ENCODE data around the gene PTPRM.

Gene PTPRM

DNA sequence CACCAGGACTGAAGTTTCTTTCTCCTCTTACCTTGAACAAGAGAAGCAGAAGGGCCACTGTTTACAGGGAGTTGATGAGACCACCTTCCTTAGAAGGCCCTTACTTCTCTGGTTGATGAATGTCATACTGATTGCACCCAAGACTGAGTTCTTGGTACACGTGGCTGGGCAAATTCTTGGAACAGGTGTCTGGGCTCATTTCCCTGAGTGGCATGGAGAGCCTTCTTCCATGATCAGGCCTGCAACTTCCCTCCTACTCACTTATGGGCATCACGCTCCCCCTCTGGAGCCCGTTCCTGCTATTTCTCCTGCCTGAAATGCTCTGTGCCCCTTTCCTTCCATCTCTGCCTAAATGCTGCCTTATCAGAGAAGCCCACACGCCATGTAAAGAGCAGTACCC is 110.3 kb downstream of the PTPRM start:
- DNase-seq, result no peak

DNA sequence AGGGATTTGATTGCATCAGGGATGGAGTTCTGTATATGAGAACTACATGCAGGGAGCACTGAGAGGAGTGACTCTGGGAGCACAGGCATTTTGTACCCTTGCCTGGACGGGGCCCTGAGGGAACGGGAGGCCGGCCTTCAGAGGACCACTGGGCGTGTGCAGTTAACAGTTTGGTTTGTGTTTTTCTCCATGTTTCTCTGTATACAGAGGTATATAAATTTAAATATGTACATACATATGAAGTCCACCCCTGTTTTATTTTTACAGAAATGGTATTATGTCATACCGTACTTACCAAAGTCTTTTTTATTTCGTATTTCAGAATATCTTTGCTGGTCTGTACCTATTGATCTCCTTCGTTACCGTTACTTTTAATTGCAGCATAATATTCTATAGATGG is 111.3 kb downstream of the PTPRM start:
- no peak for DNase-seq

DNA sequence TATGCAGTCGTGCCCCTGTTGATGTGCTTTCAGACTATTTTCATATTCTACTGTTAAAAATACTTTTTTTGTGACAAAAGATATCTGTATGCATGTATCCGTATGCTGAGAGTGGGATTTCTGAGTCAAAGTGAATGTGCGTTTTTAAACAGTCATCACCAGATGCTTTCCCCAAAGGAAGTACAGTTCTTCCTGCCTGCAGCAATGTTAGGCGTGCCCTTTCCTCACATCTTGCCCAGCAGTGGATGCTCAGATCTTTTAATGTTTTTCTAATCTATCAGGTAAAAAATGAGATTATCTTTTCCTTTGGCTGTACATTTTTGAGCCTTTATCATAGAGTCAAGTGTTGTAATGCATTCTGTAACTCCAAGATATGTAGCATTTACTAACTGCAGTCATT is 111.7 kb downstream of the PTPRM start:
- no peak for DNase-seq

DNA sequence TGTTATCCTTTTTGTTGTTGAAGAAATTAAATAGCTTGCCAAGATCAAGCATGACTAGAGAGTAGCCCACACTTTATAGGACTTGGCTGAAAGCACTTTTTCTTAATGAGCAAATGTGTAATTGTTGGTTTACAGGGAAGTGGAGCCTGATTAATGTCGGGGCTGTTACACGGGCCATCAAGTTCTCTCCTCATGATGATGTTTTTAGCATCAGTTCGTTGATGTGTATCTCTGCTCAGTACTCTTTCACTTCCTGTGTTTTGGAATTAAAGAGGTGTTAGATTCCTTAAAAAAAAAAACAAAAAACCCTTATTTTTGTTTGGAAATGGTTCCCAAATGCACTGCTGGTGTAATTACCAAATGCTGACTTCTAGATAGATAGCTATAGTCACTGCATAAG is 114.2 kb downstream of the PTPRM start:
- DNase-seq, result no peak

DNA sequence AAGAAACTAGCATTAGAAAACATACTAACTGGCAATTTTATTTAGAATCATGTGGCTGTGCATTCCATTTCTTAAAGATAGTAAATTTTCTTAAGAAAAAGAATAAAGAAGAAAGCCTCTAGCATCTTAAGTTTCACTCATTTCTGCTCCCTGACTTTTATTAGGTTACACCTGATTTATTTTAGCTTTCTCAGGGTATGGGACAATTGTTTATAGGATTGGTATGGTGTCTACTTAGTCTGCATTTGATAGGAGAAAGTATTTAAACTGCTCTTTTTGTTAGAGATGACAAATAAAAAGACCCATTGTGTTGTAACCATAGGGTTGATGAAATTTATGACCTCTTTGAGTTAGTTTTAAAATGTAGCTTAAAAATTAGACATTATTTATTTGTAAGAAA is 115.2 kb downstream of the PTPRM start:
- DNase-seq, result no peak

DNA sequence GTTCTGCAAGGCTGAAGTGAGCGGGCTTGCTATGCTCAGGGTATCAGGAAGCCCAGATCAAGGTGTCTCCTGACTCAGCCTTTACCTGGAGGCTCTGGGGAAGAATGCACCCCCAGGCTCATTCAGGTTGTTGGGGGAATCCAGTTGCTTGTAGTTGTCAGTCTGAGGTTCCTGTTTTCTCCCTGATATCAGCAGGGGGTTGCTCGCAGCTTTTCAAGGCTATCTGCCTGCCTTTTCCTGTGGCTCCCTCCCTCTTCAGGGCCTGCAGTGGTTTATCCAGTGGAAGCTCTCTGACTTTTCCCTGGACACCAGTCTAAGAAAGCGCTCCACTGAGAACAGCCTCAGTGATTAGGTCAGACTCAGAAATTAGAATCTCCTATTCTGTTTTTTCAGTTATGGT is 116.6 kb downstream of the PTPRM start:
- no peak for DNase-seq

DNA sequence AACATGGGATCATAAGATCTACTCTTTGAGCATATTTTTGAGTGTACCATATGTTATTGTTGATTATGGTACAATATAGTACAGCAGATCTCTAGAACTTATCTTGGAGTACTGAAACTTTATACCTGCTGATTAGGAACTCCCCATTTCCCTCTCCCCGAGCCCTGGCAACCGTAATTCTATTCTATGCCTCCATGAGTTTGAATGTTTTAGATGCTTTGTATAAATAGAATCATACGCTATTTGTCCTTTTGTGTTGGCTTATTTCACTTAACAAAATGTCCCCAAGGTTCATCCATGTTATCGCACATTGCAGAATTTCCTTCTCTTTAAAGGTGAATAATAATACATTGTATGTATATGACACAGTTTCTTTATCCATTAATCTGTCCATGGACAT is 117.2 kb downstream of the PTPRM start:
- no peak for DNase-seq

DNA sequence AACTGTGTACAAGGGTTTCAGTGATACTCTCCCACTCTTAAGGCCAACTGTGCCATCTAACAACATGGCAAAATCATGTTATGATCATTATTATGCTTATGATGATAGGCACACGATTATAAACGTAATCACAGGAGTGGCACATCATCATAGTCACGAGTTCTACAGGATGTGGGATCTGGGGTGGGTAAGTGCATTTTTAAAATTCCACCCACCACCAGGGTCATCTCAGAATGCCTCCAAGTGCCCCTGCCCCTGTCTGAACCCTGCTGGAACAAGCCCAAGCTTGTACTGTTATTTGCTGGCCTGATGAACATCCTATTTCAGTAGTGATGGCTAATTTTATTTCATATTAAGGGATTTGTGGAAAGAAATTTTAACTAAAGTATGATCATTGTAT is 117.8 kb downstream of the PTPRM start:
- DNase-seq, result no peak

DNA sequence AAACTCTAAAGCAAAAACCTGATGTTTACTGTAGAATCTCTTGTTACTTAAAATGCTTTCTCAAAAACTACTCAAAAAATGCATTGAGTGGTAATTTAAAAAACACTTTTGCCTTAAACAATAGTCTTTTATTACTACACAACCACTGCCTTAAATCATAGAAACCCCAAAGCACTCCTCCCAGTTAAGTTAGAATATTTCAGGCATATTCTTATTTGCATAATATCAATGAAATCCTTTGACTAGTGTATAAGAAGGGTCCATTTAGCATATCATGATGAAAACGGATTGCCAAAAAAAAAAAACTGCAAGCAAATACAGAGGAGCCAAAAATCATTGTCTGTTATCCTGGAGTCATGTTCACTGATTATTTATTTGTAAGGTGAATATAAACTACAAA is 119.2 kb downstream of the PTPRM start:
- DNase-seq, result no peak

DNA sequence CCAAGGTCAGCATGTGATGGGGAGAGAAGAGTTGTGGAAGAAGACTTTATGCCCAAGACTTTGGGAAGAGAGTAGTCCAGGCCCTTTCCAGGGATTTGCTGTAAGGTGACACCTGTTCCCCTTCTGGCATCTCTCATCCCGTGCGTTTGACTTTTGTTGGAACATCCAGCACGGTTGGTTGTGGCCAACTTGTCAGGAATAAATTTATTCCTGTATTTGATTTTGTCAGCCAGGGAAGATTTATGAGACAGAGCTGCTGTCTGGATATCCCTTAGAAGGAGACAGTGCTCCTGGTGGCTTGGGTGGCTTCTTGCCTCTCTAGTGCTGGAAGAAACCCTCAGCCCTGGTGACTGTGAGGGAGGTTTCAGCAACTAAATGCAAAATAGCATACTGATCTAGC is 121.5 kb downstream of the PTPRM start:
- no peak for DNase-seq

DNA sequence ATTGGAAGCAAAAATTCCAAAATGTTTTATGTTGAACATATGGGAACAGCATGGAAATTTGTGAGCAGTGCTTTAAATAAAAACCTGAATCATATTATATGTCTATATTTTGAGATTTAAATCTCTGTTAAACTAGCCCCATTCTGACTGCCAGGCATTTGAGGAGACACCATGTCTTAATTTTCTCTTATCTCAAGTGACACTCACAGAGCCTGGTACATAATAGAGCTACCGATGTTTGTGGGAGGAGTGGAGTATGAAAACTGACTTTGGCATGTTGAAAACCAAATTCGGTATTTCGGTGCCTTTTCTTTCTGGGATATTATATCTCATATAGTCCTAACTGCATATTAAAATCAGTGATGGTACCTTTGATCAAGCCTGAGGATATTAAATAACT is 124.1 kb downstream of the PTPRM start:
- DNase-seq, result no peak

DNA sequence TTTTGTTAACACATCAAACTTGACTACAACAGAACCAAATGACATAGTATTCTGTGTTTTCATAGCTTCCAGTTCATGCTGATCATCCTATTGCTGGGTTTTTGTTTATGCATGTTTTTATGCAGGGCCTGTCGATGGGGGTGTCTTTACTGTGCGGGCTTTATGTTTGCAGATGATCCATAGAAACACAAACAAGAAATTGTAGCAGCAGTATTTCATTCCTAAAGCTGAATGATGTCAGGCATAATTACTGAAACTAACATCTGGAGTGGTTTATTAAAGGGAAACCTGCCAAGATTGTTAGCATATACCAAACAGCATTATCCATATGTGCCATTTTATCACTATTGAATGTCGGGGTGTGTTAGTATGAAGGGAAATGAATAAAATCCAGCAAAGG is 129.7 kb downstream of the PTPRM start:
- DNase-seq, result no peak

DNA sequence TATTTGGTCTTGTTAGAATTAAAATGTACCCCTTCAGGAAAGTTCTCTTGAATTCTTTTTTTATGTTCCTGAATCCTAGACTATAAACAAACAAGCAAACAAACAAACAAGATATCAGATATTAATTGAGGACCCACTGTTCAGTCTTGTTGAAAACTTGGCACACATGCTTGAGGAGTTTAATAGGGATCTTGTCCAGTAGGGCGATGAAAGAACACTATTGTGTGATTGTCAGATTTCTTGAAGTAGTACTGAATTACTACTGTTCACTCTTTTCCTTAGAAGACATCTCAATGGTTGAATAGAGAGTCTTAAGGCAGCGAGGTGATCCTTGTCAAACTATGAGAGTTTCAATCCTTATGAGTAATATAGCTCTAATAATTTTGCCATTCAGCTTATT is 130.2 kb downstream of the PTPRM start:
- DNase-seq, result no peak

DNA sequence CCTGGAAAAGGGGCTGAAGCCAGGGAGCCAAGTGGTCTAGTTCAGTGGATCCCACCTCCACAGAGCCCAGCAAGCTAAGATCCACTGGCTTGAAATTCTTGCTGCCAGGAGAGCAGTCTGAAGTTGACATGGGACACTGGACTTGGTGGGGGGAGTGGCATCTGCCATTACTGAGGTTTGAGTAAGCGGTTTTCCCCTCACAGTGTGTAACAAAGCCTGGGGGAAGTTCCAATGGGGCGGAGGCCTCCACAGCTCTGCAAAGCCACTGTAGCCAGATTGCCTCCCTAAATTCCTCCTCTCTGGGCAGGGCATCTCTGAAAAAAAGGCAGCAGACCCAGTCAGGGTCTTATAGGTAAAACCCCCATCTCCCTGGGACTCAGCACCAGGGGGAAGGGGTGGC is 144.4 kb downstream of the PTPRM start:
- no peak for DNase-seq

DNA sequence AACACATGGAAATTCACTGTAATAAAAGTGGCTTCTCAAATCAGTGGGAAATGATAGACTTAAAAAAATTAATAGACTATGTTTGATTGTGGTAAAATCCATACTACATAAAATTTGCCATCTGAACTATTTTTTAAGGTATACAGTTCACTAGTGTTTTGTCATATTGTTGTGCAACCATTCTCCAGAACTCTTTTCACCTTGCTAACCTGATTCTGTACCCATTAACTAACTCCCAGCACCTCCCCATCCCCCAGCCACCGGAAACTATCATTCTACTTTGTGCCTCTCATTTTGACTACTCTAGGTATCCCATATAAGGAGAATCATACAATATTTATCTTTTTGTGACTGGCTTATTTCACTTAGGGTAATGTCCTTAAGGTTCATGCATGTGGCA is 153.3 kb downstream of the PTPRM start:
- DNase-seq, result no peak

DNA sequence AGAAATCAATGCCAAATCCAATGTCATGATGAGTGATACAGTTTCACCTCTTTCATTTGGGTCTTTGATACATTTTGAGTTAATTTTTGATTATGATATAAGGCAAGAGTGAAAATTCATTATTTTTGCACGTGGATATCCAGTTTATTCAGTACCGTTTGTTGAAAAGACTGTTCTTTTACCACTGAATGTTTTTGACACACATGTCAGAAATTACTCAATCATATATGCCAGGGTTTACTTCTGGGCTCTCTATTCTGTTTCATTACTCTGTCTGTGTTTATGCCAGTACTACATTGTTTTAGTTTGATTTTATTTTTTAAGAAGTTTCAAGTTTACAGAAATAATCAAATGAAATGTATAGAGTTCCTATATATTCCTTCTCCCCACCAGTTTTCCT is 154.4 kb downstream of the PTPRM start:
- no peak for DNase-seq

DNA sequence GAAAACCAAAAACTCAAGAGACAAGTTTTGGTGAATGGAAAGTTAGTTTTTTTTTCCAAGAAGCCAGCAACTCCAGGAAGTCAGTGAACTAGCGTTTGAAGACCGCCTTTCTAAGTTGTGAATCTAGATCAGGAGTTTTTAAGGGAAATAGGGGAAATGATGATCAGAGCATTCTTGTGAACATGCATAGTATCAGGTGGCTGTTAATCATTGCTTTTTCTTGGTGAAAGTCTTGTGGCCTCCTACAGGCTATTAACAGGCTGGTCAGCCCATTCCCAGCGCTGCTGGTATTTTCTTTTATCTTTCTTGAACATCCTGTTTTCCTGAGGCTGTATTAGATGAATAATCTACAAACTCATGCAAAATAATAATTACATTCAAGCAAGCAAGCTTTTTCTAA is 155.8 kb downstream of the PTPRM start:
- DNase-seq, result no peak

DNA sequence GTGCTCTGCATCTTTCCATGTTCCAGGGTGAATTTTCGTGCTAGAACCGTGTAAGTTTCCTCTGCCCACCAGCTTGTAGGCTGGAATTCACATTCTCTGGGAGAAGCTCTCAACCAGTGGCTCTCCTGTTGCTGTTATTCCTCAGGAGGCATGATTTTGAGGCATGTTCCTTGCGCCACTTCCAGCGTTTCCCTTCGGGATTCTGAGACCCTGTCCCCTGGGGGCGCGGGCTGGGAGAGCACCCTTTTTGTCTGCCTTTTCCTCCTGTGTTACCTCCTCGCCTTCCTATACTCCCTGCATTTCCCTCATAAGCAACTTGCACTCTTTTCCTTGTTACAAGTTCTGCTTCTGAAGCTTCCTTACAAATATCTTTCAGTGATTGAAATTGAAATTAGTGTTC is 156.4 kb downstream of the PTPRM start:
- no peak for DNase-seq

DNA sequence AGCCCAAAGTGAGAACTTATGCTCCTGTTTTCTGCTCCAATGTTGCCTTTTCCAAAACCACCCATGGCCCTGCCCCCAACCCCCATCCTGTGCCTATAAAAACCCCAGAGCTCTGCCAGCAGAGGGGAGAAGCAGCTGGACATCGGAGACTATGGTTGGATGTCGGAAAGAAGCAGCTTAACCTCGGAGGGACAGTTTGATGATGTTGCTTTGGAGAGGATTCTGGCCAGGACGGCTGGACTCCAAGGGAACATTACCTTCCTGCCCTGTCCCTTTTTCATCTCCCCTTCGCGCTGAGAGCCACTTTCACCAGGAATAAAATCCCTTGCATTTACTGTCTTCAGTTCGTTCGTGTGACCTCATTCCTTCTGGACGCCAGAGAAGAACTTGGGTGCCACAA is 158.4 kb downstream of the PTPRM start:
- no peak for DNase-seq

DNA sequence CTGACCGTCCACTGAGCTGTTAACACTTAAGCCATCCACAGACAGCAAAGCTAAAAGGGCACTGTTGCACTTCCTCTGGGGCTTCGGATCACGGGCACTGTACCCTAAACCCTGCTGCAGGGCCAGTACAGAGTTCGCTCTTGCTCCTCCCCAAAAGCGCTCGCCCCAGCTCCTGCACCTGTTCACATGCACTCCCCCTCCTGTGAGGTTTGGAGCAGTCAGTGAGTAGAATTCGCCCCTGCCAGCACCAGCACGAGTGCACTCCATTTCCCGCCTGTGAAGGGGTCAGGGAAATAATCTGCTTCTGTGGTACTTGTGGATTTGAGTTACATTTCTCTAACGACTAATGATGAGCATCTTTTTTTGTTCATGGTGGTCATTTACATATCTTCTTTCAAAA is 158.8 kb downstream of the PTPRM start:
- DNase-seq, result no peak

DNA sequence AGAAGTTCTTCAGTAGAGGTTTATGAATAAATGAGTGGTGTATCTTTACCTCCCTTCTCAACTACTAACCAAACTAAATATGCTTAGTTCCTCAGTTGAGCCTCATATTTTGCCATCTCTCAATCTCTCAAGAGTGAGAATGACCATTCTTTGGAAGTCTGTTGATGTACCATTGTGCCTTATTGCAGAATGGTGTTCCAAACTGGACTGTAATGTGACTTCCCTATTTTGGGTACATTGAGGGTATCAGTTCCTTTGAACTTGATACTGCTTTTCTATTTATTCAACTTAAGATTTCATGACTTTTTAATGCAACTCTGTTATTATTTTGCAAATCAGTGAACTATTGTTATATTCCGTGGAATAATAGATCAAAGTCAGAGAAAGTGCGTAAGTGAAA is 159.4 kb downstream of the PTPRM start:
- no peak for DNase-seq

DNA sequence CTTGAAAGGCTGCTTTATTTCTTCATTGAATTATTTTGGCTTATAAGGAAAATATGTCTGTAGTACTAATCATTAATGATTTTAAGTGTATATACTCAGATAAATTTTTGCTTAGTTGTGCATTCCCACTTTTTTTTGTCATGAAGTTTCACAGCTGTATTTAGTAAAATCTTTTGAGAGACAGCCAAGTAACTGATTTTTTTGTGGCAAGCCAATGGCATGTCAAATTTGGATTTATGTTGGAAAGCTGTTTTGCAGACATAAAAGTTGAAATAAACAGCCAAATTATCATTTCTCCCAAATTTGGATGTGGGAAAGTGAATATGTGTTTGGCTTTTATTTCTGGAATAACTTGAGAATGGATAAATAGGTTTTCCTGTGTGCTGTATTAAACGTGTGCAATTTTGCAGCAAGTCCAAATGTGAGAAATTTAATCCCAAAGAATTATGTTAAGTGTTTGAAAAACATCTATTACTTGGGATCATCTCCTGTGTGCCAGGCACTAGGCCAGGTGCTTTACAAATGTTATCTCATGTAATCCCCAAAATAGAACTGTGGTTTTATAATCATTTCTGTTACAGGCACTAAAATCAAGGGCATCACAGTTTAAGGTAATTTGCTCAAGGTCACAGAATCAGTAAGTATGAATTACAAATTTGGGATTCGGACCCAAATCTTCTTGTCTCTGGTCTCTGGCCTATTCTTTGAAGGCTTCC is 160.4 kb downstream of the PTPRM start:
- no peak for DNase-seq

DNA sequence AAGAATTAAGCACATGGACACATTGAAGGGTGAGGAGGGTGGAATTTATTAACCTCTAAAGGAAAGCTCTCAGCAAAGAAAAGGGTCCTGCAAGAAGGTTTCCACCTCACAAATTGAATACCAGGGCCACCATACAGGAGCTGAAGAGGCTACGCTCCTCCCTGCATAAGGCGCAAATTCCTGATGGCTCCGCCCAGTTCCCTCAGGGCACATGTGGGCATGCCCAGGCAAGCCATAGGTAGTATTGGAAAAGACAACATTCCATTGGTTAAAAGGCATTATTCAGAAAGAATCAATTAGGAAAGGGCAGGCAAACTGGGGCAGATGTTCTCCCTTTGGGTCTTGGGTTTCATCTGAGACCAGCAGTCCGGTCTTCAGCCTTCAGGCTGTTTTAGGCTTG is 161.2 kb downstream of the PTPRM start:
- no peak for DNase-seq

DNA sequence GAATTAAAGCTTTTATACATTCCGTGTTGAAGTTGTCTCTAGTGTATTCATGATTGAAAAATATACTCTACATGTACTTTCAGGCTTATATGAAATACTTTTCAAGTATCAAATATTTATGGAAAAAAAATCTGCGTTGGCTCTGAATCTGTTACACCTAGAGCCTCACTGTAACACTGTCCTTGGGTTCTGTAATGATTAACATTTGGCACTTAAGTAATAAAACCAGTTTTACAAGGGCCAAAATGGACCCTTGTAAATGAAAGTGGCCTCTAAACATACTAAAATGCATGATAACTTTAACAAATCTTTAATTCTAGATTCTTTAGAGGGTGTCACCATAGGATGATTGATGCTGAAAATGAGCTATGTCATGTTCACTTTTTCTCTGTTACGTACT is 162.8 kb downstream of the PTPRM start:
- no peak for DNase-seq

DNA sequence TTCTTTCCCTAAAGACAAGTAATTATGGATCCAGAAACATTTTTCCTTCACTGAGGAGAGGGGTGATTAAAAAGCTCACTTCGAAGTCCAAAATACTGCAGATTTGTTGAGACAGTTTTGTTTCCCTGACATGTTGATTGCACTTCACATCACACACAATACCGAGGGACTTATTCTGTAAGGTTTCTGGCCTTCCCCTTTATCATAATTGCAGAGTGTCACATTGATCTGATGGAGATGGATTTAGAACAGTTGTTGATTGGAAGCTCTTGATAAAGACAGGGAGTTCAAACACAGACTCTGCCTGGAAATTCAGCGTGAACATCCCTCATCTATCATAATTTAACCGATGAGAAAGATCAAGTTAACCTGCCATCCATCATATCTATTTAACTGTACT is 163.6 kb downstream of the PTPRM start:
- DNase-seq, result no peak

DNA sequence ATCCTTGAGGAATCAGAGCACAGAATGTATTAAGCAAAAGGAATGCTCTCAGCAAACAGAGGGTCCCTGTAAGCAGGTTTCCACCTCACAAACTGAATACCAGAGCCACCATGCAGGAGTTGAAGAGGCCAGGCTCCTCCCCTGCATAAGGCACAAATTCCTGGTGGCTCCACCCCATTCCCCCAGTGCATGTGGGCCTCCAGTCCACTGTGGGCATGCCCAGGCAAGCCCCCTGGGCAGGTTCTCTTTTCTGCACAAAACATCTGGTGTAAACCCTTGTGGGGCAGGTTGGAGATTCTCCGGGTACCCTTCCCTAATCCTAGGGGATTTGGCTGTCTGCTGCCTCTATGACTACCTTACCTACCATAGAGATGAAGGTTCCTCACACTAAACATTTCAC is 166.5 kb downstream of the PTPRM start:
- DNase-seq, result no peak
